ENCODE results near the gene EEA1.
"Not testable (repeated sequence)": the region's sequence is repeated elsewhere in the genome, so short reads cannot be mapped to it uniquely, and the experiment has no call there.

The EEA1 gene

GRCh38 chr12:92796650-92797049, 132.4 kb downstream of the EEA1 start:
- DNase-seq (ENCODE audit: insufficient read length, low spot score) (no peak), FAIRE-seq (no peak)
- TF ChIP-seq POLR2AphosphoS5 (IDR thresholded peaks at IDR 0.05; ENCODE audit: low read depth, low read length) = no peak
- TF ChIP-seq POLR2A (IDR thresholded peaks at IDR 0.05; ENCODE audit: low read depth, low read length) = no peak
- TF ChIP-seq TAF1 (IDR thresholded peaks at IDR 0.05; ENCODE audit: low read depth, low read length) = no peak
- TF ChIP-seq SPI1 (IDR thresholded peaks at IDR 0.05; ENCODE audit: low read depth, low read length) = no peak
- no peak for TF ChIP-seq PAX5 (IDR thresholded peaks at IDR 0.05; ENCODE audit: insufficient read depth, low read length, severe bottlenecking)
- no peak for TF ChIP-seq POU2F2 (IDR thresholded peaks at IDR 0.05; ENCODE audit: low read depth, low read length)

- TF ChIP-seq POU2F2 (IDR thresholded peaks at IDR 0.05; ENCODE audit: low read depth, low read length) (no peak), TAF1 (IDR thresholded peaks at IDR 0.05; ENCODE audit: low read depth, low read length) (no peak), PAX5 (IDR thresholded peaks at IDR 0.05; ENCODE audit: insufficient read depth, low read length, severe bottlenecking) (no peak), POLR2AphosphoS5 (IDR thresholded peaks at IDR 0.05; ENCODE audit: low read depth, low read length) (no peak), POLR2A (IDR thresholded peaks at IDR 0.05; ENCODE audit: low read depth, low read length) (no peak), SPI1 (IDR thresholded peaks at IDR 0.05; ENCODE audit: low read depth, low read length) (no peak)
- FAIRE-seq (no peak), DNase-seq (ENCODE audit: insufficient read length, low spot score) (no peak)
Observed at GRCh38 chr12:92794814-92795213, 134.3 kb downstream of the EEA1 start.

- DNase-seq (ENCODE audit: insufficient read length, low spot score); FAIRE-seq: not testable (repeated sequence)
Observed at GRCh38 chr12:92794356-92794755, 134.7 kb downstream of the EEA1 start.

GRCh38 chr12:92786045-92786444, 143.1 kb downstream of the EEA1 start:
- TF ChIP-seq POLR2AphosphoS5 (IDR thresholded peaks at IDR 0.05; ENCODE audit: low read depth, low read length) (no peak), POU2F2 (IDR thresholded peaks at IDR 0.05; ENCODE audit: low read depth, low read length) (no peak), PAX5 (IDR thresholded peaks at IDR 0.05; ENCODE audit: insufficient read depth, low read length, severe bottlenecking) (no peak), SPI1 (IDR thresholded peaks at IDR 0.05; ENCODE audit: low read depth, low read length) (no peak), POLR2A (IDR thresholded peaks at IDR 0.05; ENCODE audit: low read depth, low read length) (no peak), TAF1 (IDR thresholded peaks at IDR 0.05; ENCODE audit: low read depth, low read length) (no peak)
- FAIRE-seq (no peak), DNase-seq (ENCODE audit: insufficient read length, low spot score) (no peak)

GRCh38 chr12:92785563-92785950, 143.5 kb downstream of the EEA1 start:
- no peak for TF ChIP-seq SPI1 (IDR thresholded peaks at IDR 0.05; ENCODE audit: low read depth, low read length)
- TF ChIP-seq POLR2A (IDR thresholded peaks at IDR 0.05; ENCODE audit: low read depth, low read length) = no peak
- TF ChIP-seq TAF1 (IDR thresholded peaks at IDR 0.05; ENCODE audit: low read depth, low read length) = no peak
- no peak for TF ChIP-seq PAX5 (IDR thresholded peaks at IDR 0.05; ENCODE audit: insufficient read depth, low read length, severe bottlenecking)
- TF ChIP-seq POLR2AphosphoS5 (IDR thresholded peaks at IDR 0.05; ENCODE audit: low read depth, low read length) = no peak
- TF ChIP-seq POU2F2 (IDR thresholded peaks at IDR 0.05; ENCODE audit: low read depth, low read length) = no peak
- DNase-seq (ENCODE audit: insufficient read length, low spot score) = no peak
- FAIRE-seq = no peak

GRCh38 chr12:92784797-92785562, 144.1 kb downstream of the EEA1 start:
- FAIRE-seq (peak; percentile 97), DNase-seq (ENCODE audit: insufficient read length, low spot score) (peak; percentile 6)
- no peak for TF ChIP-seq POLR2A (IDR thresholded peaks at IDR 0.05; ENCODE audit: low read depth, low read length)
- no peak for TF ChIP-seq POU2F2 (IDR thresholded peaks at IDR 0.05; ENCODE audit: low read depth, low read length)
- TF ChIP-seq SPI1 (IDR thresholded peaks at IDR 0.05; ENCODE audit: low read depth, low read length) = no peak

- peak; percentile 5 for FAIRE-seq
- no peak for DNase-seq (ENCODE audit: insufficient read length, low spot score)
- TF ChIP-seq POLR2A (IDR thresholded peaks at IDR 0.05; ENCODE audit: low read depth, low read length) (no peak), POLR2AphosphoS5 (IDR thresholded peaks at IDR 0.05; ENCODE audit: low read depth, low read length) (no peak), POU2F2 (IDR thresholded peaks at IDR 0.05; ENCODE audit: low read depth, low read length) (no peak), PAX5 (IDR thresholded peaks at IDR 0.05; ENCODE audit: insufficient read depth, low read length, severe bottlenecking) (no peak), TAF1 (IDR thresholded peaks at IDR 0.05; ENCODE audit: low read depth, low read length) (no peak), SPI1 (IDR thresholded peaks at IDR 0.05; ENCODE audit: low read depth, low read length) (no peak)
Observed at GRCh38 chr12:92784356-92784755, 144.7 kb downstream of the EEA1 start.

GRCh38 chr12:92779902-92780301, 149.2 kb downstream of the EEA1 start:
- no peak for FAIRE-seq
- no peak for DNase-seq (ENCODE audit: insufficient read length, low spot score)
- TF ChIP-seq POLR2A (IDR thresholded peaks at IDR 0.05; ENCODE audit: low read depth, low read length) (no peak), POLR2AphosphoS5 (IDR thresholded peaks at IDR 0.05; ENCODE audit: low read depth, low read length) (no peak), TAF1 (IDR thresholded peaks at IDR 0.05; ENCODE audit: low read depth, low read length) (no peak), SPI1 (IDR thresholded peaks at IDR 0.05; ENCODE audit: low read depth, low read length) (no peak), POU2F2 (IDR thresholded peaks at IDR 0.05; ENCODE audit: low read depth, low read length) (no peak), PAX5 (IDR thresholded peaks at IDR 0.05; ENCODE audit: insufficient read depth, low read length, severe bottlenecking) (no peak)

- no peak for TF ChIP-seq SPI1 (IDR thresholded peaks at IDR 0.05; ENCODE audit: low read depth, low read length)
- TF ChIP-seq POLR2AphosphoS5 (IDR thresholded peaks at IDR 0.05; ENCODE audit: low read depth, low read length) = no peak
- TF ChIP-seq POU2F2 (IDR thresholded peaks at IDR 0.05; ENCODE audit: low read depth, low read length) = no peak
- no peak for TF ChIP-seq TAF1 (IDR thresholded peaks at IDR 0.05; ENCODE audit: low read depth, low read length)
- no peak for TF ChIP-seq POLR2A (IDR thresholded peaks at IDR 0.05; ENCODE audit: low read depth, low read length)
- no peak for TF ChIP-seq PAX5 (IDR thresholded peaks at IDR 0.05; ENCODE audit: insufficient read depth, low read length, severe bottlenecking)
- no peak for DNase-seq (ENCODE audit: insufficient read length, low spot score)
- FAIRE-seq = no peak
Observed at GRCh38 chr12:92778525-92778924, 150.6 kb downstream of the EEA1 start.

- FAIRE-seq (no peak), DNase-seq (ENCODE audit: insufficient read length, low spot score) (no peak)
- no peak for TF ChIP-seq PAX5 (IDR thresholded peaks at IDR 0.05; ENCODE audit: insufficient read depth, low read length, severe bottlenecking)
- no peak for TF ChIP-seq POLR2AphosphoS5 (IDR thresholded peaks at IDR 0.05; ENCODE audit: low read depth, low read length)
- no peak for TF ChIP-seq TAF1 (IDR thresholded peaks at IDR 0.05; ENCODE audit: low read depth, low read length)
- no peak for TF ChIP-seq POLR2A (IDR thresholded peaks at IDR 0.05; ENCODE audit: low read depth, low read length)
- TF ChIP-seq SPI1 (IDR thresholded peaks at IDR 0.05; ENCODE audit: low read depth, low read length) = no peak
- no peak for TF ChIP-seq POU2F2 (IDR thresholded peaks at IDR 0.05; ENCODE audit: low read depth, low read length)
Observed at GRCh38 chr12:92775416-92775815, 153.7 kb downstream of the EEA1 start.
